Duodenal mucosa (tissue), 2 donors: ENCODE measurements around the gene CAPN1.
"Not testable (repeated sequence)": the region's sequence is repeated elsewhere in the genome, so short reads cannot be mapped to it uniquely, and the experiment has no call there.

Source experiments
- H3K27ac ChIP-seq: one replicate; pipeline ENCODE4 v1.7.0; 2013; ENCODE audit warnings: low read depth, low read length
- H3K27me3 ChIP-seq, 2 donors: one replicate each; pipeline ENCODE4 v1.7.0; 2013; ENCODE audit warnings: low read length in 2 of 2, control low read depth in 1 of 2; ENCODE audit not compliant: insufficient read depth in 2 of 2, control insufficient read depth in 1 of 2
- H3K36me3 ChIP-seq, 2 donors: one replicate each; pipeline ENCODE4 v1.7.0; 2013; ENCODE audit warnings: low read length in 2 of 2, control low read depth in 1 of 2; ENCODE audit not compliant: insufficient read depth in 2 of 2, control insufficient read depth in 1 of 2
- H3K4me1 ChIP-seq, 2 donors: one replicate each; pipeline ENCODE4 v1.7.0; 2013; ENCODE audit warnings: low read length in 2 of 2, control low read depth in 1 of 2; ENCODE audit not compliant: insufficient read depth in 2 of 2, control insufficient read depth in 1 of 2
- H3K4me3 ChIP-seq, 2 donors: one replicate each; pipeline ENCODE4 v1.7.0; 2013; ENCODE audit warnings: low read length in 2 of 2, low read depth in 1 of 2
- H3K9ac ChIP-seq, 2 donors: one replicate each; pipeline ENCODE4 v1.7.0; 2013; ENCODE audit warnings: low read length in 2 of 2, low read depth in 1 of 2
- H3K9me3 ChIP-seq, 2 donors: one replicate each; pipeline ENCODE4 v1.7.0; 2013; ENCODE audit warnings: low read length in 2 of 2, control low read depth in 1 of 2; ENCODE audit not compliant: control insufficient read depth in 1 of 2

CAPN1 gene

DNA sequence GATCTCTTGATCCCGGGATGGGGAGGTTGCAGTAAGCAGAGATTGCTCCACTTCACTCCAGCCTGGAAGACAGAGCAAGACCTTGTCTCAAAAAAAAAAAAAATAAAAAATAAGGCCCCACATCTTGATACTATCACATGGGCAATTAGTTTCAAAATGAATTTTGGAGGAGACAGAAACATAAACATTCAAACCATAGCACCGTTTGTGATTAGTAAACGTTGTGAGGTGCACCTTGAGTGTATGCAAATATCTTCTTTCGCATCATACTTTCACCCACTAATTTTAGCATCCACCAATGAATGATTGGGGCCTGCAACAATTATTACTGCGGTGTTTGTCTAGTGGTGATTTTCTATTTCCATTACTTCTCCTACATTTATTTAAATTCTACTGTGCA lies 22.7 kb upstream of the CAPN1 start:
- Histone ChIP-seq H3K9ac (no peak overlapping the region), H3K27me3 (no peaks in the 10 kb centered on the region), H3K36me3 (no peaks in the 10 kb centered on the region), H3K27ac (no peak overlapping the region), H3K9me3 (no peaks in the 10 kb centered on the region), H3K4me3 (no peak overlapping the region), H3K4me1 (no peaks in the 10 kb centered on the region)

DNA sequence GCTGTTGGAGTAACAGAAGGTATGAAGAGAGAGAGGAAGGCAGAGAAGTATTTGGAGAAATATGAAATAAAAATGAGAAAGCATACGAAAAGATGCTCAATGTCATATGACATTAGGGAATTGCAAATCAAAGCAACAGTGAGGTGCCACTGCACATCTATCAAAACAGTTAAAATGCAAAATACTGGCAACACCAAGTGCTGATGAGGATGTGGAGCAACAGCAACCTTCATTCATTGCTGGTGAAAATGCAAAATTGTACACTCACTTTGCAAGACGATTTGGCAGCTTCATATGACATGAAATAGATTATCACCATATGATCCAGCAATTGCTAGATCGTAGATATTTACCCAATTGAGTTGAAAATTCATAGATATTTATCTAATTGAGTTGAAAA lies 21.1 kb upstream of the CAPN1 start:
- no peaks in the 10 kb centered on the region for H3K9me3 ChIP-seq
- peaks cover 0 to 3% of the 10 kb centered on the region in 2 donors for H3K4me1 ChIP-seq
- no peak overlapping the region for H3K27ac ChIP-seq
- no peaks in the 10 kb centered on the region for H3K27me3 ChIP-seq
- no peak overlapping the region for H3K4me3 ChIP-seq
- H3K9ac ChIP-seq = no peak overlapping the region
- H3K36me3 ChIP-seq = no peaks in the 10 kb centered on the region

DNA sequence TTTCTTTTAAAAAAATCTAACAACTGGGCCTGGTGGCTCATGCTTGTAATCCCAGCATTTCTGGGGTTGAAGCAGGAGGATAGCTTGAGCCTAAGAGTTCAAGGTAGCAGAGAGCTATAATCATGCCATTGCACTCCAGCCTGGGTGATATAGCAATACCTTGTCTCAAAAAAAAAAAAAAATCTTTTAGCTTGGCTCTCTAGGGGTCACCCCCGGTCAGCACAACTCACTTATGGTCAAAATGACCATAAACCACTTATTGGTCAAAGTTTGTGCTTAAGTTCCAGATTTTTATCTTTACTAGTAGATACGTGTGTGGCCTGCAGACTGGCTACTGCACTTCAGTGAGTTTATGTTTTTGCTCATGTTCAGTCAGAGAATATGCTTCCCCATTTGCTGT lies 18.0 kb upstream of the CAPN1 start:
- Histone ChIP-seq H3K4me3 (no peak overlapping the region), H3K27ac (no peak overlapping the region), H3K9ac (no peak overlapping the region), H3K9me3 (no peaks in the 10 kb centered on the region), H3K27me3 (no peaks in the 10 kb centered on the region), H3K36me3 (no peaks in the 10 kb centered on the region), H3K4me1 (peaks cover 0 to 4% of the 10 kb centered on the region in 2 donors)

DNA sequence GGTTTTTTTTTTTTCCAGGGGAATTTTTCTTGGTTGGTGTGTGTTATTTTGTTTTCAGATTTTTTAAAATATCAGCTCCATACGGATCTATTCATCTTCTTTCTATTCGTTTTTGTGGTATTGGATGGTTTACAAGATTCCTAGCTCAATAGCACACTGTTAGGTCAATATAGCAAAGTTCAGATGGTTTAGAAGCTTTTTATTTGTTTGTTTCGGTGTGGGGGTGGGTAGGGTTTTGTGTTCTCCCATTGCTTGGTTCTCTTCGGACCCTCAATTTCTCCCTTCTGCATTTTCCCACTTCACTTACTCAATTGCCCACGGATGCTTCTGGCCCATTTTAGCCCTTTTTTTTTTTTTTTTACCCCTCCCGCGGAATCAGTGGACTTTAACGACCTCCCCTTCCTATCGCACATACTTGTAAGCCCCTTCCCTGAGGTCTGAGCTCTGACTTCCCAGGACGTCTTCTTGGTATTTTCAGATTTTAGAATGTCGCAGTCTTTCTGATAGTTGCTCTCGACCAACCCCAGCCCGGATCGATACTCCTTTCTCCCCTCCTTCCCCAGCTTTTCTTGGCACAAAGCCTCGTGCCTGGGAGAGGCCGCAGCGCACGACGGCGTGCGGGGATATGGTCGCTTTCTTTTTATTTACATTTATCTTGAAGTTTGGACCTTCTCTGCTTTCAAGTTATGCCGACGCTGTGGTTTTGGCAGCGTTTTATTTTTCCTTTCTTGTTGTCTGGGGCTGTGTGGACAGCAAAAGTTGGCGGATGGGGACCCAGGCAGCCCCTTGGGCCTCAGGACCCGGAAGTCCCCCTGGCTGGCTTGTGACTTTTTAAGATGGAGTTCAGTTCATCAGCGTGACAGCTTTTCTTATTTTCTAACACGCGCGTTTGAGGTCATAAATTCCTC lies 16.1 kb upstream of the CAPN1 start:
- H3K9me3 ChIP-seq = no peaks in the 10 kb centered on the region
- peak overlapping the region; percentile 56 to 60 for H3K4me3 ChIP-seq
- no peak overlapping the region for H3K27ac ChIP-seq
- peak overlapping the region; percentile 59 to 67 for H3K9ac ChIP-seq
- H3K4me1 ChIP-seq = peaks cover 0 to 4% of the 10 kb centered on the region in 2 donors
- H3K36me3 ChIP-seq = no peaks in the 10 kb centered on the region
- H3K27me3 ChIP-seq = no peaks in the 10 kb centered on the region

DNA sequence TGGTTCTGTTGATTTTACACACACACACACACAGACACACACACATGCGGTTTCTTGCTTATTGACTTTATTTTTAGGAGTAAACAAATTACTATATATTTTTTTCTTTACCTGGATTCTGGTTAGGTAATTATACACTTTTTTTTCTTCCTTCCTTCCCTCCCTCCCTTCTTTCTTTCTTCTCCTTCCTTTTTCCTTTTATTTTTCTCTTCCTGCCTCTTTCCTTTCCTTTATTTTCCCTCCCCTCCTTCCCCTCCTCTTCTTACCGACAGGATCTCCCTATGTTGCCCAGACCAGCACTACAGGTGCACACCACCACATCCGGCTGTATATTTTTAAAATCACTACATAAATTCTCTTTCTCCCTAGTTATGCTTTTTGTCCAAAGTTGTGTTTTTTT lies 14.8 kb upstream of the CAPN1 start:
- Histone ChIP-seq H3K9me3 (no peaks in the 10 kb centered on the region), H3K9ac (peak overlapping the region in 1 of 2 donors; percentile 54), H3K27ac (no peak overlapping the region), H3K27me3 (no peaks in the 10 kb centered on the region), H3K36me3 (no peaks in the 10 kb centered on the region), H3K4me1 (peaks cover 0 to 4% of the 10 kb centered on the region in 2 donors), H3K4me3 (peak overlapping the region; percentile 55 to 61)

DNA sequence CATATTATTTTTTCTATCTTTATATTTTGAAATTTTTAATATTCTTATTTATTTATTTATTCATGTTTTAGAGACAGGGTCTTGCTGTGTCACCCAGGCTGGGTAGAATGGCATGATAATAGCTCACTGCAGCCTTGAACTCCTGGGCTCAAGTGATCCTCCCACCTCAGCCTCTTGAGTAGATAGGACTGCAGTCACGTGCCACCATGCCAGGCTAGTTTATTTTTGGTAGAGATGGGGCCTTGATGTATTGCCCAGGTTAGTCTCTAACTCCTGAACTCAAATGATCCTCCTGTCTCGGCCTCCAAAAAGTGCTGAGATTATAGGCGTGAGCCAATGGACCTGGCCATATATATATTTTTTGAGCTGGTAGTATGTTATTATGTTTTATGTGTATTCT lies 14.1 kb upstream of the CAPN1 start:
- no peak overlapping the region for H3K27ac ChIP-seq
- peaks cover 0 to 4% of the 10 kb centered on the region in 2 donors for H3K4me1 ChIP-seq
- no peak overlapping the region for H3K9ac ChIP-seq
- no peak overlapping the region for H3K4me3 ChIP-seq
- no peaks in the 10 kb centered on the region for H3K36me3 ChIP-seq
- no peaks in the 10 kb centered on the region for H3K9me3 ChIP-seq
- H3K27me3 ChIP-seq = no peaks in the 10 kb centered on the region

DNA sequence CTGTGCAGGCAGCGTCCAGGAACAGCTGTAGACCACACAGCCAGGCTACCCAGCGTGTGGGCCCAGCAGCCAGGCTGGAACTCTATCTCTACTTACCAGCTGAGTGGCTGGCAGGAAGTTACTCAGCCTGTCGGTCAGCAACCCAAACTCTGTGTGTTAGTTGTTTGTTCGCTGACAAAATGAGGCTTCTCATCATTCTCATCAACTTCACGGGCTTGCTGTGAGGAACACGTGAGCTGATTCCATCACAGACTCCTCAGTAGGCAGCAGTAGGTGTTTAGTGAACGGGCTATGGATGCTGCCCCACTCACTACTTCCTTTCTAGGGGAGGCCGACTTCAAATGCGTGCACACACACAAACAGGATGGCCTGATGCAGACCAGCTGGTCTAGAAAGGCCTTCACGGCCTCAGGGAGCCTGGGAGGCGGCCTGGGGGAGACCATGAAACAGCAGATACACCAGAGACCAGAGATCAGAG lies 12.5 kb upstream of the CAPN1 start:
- no peaks in the 10 kb centered on the region for H3K36me3 ChIP-seq
- H3K27ac ChIP-seq = no peak overlapping the region
- H3K4me1 ChIP-seq = peaks cover 0 to 4% of the 10 kb centered on the region in 2 donors
- no peaks in the 10 kb centered on the region for H3K27me3 ChIP-seq
- H3K4me3 ChIP-seq = no peak overlapping the region
- H3K9ac ChIP-seq = no peak overlapping the region
- H3K9me3 ChIP-seq = no peaks in the 10 kb centered on the region

DNA sequence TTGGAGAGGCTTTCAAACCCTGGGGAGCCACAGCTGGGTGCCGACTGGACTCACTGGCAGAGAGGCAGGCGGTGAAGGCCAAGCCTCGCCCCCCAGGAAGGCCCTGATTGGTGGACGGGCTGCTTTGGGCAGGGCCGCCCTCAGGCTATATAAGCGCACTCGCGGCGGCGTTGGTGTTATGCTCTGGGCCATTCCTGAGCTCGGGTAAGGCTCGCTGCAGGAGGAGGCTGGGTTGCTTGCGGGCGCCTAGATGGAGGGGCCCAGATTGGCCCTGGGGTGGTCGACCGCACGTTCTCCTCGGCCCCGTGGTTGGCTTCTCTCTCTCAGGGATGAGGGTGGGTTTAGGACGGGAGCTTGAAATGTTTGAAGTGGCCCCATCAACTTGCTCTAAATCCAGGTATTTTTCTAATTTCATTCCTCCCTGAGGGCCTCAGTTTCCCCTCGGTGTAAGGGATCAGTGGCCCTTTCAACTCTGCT lies 11.6 kb upstream of the CAPN1 start, which contains the start of gene SPDYC:
TSS of gene SPDYC (plus strand) at position 176 of the 477 bp plus-strand sequence. CDS start 1,125 bp downstream, outside the sequence.
- Histone ChIP-seq H3K4me1 (peaks cover 0 to 4% of the 10 kb centered on the region in 2 donors), H3K27ac (no peak within 1 kb of the TSS), H3K36me3 (no peaks in the 10 kb centered on the region), H3K9me3 (no peaks in the 10 kb centered on the region), H3K4me3 (no peak within 1 kb of the TSS), H3K27me3 (no peaks in the 10 kb centered on the region), H3K9ac (no peak within 1 kb of the TSS)

DNA sequence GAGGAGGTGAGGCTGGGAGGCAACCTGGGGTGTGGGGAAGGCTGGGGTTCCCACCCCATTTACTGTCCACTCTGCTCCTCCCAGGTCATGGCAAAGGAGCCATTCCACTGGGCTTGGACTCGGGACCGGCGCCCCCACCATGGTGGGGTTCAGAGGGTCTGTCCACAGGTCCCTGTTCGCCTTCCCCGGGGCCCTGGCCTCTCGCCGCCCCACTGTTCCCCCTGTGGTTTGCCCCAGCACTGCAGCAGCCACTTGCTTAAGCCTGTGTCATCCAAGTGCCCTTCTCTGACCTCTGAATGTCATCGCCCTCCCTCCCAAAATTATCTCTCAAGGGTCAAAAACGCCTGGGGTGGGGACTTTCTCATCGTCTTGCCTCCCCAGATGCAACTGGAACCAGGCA lies 9.1 kb upstream of the CAPN1 start:
- H3K9ac ChIP-seq = no peak overlapping the region
- no peak overlapping the region for H3K27ac ChIP-seq
- H3K4me1 ChIP-seq = no peaks in the 10 kb centered on the region
- no peaks in the 10 kb centered on the region for H3K36me3 ChIP-seq
- no peak overlapping the region for H3K4me3 ChIP-seq
- no peaks in the 10 kb centered on the region for H3K9me3 ChIP-seq
- no peaks in the 10 kb centered on the region for H3K27me3 ChIP-seq

DNA sequence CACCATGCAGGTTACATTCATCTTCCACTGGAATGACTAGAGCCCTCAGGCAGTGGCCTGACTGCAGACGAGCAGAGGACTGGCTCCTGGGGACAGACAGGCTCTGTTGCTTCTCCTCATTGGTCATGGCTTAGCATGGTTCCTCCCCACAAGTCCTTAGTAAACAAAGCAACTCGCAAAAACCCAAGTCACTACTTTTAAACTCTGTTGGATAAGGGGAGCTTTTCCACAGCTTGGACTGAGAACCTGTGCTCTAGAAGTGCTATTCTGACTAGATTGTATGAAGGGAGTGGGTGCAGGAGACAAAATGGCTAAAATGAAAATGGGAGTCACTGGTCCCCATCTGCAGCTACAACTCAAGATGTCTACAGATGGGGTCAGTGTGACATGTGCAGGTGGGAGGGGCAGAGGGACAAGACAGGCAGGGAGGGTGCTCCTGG lies 7.1 kb upstream of the CAPN1 start:
- H3K4me1 ChIP-seq, H3K9ac ChIP-seq, H3K27me3 ChIP-seq, H3K27ac ChIP-seq, H3K36me3 ChIP-seq, H3K9me3 ChIP-seq, H3K4me3 ChIP-seq: not testable (repeated sequence)
